Esophagus squamous epithelium (tissue), 4 donors: ENCODE data around the gene ASTN2.

ENCODE experiments used
- CTCF ChIP-seq, 6 experiments: fragments of 450-650 bp in 4 of 6; fragments of 200-600 bp in 2 of 6; sonication (generic) in 2 of 6; IDR thresholded peaks; one replicate each; pipeline ENCODE4 v1.5.1; 2016 to 2019; ENCODE audit warnings: antibody characterized with exemption in 6 of 6, mild to moderate bottlenecking in 4 of 6, moderate library complexity in 4 of 6
- POLR2A ChIP-seq, 4 donors: fragments of 450-650 bp; IDR thresholded peaks; one replicate each; pipeline ENCODE4 v1.6.1; 2017; ENCODE audit warnings: antibody characterized with exemption in 4 of 4, mild to moderate bottlenecking in 4 of 4, moderate library complexity in 3 of 4

- TF ChIP-seq CTCF (IDR thresholded peaks at IDR 0.05) (no peak), POLR2A (IDR thresholded peaks at IDR 0.05) (no peak)
Observed at GRCh38 chr9:117444501-117444900, 29.6 kb upstream of the ASTN2 start.
